Measurements from ENCODE around the gene ELK4.

ELK4 gene

DNA sequence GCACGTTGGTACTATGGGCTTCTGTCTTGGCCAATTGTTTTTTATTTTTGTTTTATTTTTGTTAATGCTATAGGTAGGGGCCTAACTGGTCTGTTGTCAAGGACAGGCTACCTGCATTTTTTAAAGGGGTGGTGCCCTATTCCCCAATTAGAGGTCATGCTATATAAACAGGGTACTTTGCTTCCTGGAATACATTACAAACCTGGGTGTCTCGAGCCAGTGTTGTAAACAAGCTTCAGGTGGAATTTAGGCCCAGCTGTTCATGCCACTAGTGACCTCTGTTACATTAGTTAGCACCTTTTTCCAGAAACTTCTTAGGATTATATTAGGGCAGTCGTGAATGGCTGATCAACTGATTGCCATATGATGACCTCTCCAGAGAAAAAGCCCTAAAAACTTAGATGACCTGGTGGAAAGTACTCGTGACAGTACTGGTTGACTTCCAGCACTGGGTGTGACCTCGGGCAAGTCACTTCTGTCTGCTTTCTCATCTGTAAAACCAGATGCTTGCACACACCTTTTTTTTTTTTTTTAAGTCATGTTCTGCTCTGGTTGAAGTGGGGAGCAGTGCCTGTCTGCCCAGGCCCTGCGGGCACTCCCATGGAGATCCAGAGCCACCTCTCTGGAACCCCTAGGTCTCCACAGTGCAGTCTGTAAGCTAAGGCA, 46.5 kb downstream of the ELK4 start:
- no peak for DNase-seq (ENCODE audit: low spot score)
- TF ChIP-seq, protein P1, sequence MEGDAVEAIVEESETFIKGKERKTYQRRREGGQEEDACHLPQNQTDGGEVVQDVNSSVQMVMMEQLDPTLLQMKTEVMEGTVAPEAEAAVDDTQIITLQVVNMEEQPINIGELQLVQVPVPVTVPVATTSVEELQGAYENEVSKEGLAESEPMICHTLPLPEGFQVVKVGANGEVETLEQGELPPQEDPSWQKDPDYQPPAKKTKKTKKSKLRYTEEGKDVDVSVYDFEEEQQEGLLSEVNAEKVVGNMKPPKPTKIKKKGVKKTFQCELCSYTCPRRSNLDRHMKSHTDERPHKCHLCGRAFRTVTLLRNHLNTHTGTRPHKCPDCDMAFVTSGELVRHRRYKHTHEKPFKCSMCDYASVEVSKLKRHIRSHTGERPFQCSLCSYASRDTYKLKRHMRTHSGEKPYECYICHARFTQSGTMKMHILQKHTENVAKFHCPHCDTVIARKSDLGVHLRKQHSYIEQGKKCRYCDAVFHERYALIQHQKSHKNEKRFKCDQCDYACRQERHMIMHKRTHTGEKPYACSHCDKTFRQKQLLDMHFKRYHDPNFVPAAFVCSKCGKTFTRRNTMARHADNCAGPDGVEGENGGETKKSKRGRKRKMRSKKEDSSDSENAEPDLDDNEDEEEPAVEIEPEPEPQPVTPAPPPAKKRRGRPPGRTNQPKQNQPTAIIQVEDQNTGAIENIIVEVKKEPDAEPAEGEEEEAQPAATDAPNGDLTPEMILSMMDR (conservative IDR thresholded peaks at IDR 0.05; ENCODE audit: low read depth): no peak; the same call in 1 of the 2 replicates
- ChIA-PET POLR2A (ENCODE audit: low non-redundant PET) (no interaction called here), CTCF (interaction anchor here (0.6 to 2.0 kb wide), 5 partner anchors 37 to 1504 kb away, joined by 3 to 12 read pairs (median 4); no protein-coding TSS in a partner anchor)
- no peak overlapping the region for H3K27ac ChIP-seq

DNA sequence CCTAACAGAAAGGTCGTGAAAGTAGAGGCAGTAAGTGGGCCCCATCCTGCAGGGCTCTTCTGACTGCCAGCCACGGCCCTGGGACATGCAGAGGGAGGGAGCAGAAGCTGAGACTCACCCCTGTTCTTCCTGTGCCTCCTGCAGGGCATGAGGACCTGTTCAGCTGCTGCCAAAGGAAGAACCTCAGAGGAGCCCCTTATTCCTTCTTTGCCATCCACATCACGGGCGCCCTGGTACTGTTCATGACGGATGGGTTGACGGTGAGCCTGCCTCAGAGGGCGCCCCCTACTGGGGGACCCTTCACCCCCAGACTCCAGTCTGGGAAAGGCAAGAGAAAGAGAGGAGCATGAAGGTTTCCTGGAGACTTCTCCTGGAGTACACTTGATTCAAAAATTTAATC, 47.1 kb downstream of the ELK4 start:
- ChIA-PET CTCF (no interaction called here), POLR2A (ENCODE audit: low non-redundant PET) (no interaction called here)
- no peak for DNase-seq (ENCODE audit: low spot score)
- TF ChIP-seq, protein P1 (conservative IDR thresholded peaks at IDR 0.05; ENCODE audit: low read depth): peak; percentile 15; the same call in 1 of the 2 replicates
- no peak overlapping the region for H3K27ac ChIP-seq

DNA sequence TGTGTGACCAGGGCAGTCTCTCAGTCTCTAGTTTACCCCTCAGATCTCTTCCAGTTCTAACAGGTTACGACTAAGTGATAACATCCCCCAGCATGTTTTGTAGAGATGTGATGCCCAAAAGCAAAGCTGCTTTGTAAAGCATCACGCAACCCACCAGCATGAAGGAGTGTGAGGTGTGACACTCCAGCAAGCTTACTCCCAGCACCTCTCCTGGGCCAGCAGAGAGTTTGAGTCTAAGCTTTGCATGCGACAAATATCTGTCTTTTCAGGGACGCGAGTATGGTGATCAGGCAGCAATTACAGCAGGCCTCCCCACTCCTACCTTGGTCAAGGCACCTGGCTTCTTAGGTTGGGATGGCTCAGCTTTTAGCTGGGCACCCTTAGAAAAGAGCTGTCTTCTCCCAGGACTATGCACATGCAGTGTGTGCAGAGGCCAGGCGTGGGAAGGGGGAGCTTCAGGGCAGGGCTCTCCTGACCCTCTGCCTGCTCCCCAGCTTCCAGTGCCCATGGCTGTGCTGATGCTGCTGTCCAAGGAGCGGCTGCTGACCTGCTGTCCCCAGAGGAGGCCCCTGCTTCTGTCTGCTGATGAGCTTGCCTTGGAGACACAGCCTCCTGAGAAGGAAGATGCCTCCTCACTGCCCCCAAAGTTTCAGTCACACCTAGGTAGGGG, 48.2 kb downstream of the ELK4 start:
- ChIA-PET POLR2A (ENCODE audit: low non-redundant PET) (no interaction called here), CTCF (interaction anchor here (0.6 to 1.7 kb wide), 3 partner anchors 8 to 79 kb away, joined by 3 to 17 read pairs (median 9); partner anchors contain the start of gene CDK18)
- no peak for DNase-seq (ENCODE audit: low spot score)
- no peak overlapping the region for H3K27ac ChIP-seq
- TF ChIP-seq, protein P1 (conservative IDR thresholded peaks at IDR 0.05; ENCODE audit: low read depth): no peak

DNA sequence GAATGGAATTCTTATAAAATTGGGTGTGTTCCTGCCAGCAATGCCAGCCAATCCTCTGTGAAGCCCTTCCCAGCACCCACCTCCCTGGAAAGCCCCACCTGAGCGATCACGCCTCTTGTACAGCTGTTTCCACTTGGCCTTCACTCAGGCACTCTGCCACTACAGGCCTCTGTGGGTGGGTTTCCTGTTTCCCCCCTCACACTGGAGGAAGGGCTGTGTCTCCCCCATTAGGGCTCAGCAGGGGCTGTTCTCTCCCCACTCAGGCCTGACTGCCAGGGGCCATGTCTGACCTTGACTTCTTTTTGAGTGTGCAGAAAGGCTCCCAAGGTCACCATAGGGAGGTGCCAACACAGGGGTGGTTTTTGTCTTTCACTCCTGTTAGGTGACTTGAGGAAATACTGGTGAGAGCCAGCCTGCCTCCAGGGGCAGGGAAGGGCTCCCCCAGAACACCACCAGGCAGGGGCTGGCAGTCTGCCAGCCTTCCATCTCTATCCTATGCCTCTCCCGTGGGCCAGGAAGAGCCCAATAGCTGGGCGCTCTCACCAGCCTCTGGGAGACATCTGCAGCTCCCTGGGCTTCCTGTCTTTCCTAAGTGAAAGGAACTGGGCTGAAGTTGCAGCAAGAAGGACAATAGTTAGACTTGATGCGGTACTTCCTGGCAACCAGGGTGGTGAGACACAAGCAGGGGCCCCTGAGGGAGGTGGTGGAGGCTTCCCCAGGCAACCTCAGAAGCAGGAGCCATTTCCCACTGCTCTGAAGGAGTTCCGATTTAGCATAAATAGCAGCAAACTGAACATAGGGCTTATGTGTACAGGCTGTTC, 49.1 kb downstream of the ELK4 start:
- TF ChIP-seq, protein P1 (conservative IDR thresholded peaks at IDR 0.05; ENCODE audit: low read depth): no peak
- CTCF ChIA-PET: interaction anchor here (0.6 to 1.7 kb wide), 3 partner anchors 9 to 137 kb away, joined by 6 to 17 read pairs (median 9); no protein-coding TSS in a partner anchor
- peak overlapping the region; percentile 7; the same call in 1 of the 2 replicates for H3K27ac ChIP-seq
- POLR2A ChIA-PET (ENCODE audit: low non-redundant PET): no interaction called here
- DNase-seq (ENCODE audit: low spot score): no peak

DNA sequence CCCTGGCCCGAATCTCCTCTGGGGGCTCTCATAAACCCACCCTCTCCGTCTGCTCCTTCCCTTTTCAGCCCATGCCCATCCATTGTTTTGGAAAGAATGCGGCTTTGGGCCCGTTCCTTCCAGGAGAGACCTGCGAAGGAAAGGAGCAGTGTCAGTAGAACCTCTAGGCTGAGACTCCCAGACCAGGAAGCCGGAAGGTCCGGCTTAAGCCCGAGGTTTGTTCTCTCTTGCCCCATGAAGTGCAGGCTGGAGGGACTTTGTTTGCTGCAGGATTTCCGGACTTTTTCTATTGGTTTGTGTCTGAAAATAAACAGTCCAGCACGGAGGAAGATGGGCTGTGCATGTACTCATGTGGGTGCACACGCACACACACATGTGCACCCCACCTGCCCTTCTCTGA, 49.8 kb downstream of the ELK4 start:
- 0 out of 2 replicates have a peak overlapping the region, but pooled peaks have one; percentile 7 for H3K27ac ChIP-seq
- ChIA-PET CTCF (interaction anchor here (0.6 to 1.7 kb wide), 2 partner anchors 10 to 138 kb away, joined by 4 to 6 read pairs; no protein-coding TSS in a partner anchor), POLR2A (ENCODE audit: low non-redundant PET) (no interaction called here)
- TF ChIP-seq, protein P1 (conservative IDR thresholded peaks at IDR 0.05; ENCODE audit: low read depth): no peak
- DNase-seq (ENCODE audit: low spot score): no peak
